SU-DHL-6 (cell line): Measurements from ENCODE around the gene IL1R2.

Experiments
- EZH2phosphoT487 ChIP-seq: fragments of 200-600 bp; sonication (generic), shearing (Covaris generic); conservative IDR thresholded peaks from 2 replicates; pipeline ENCODE4 v1.6.1; 2018; ENCODE audit warnings: mild to moderate bottlenecking, antibody characterized with exemption, low read length, moderate library complexity, mixed read lengths
- TF ChIP-seq, protein P1 (sequence below): fragments of 200-600 bp; sonication (generic); IDR thresholded peaks from one replicate; pipeline ENCODE4 v1.5.1; 2017; ENCODE audit warnings: antibody characterized with exemption, mild to moderate bottlenecking, low read length, moderate library complexity; ENCODE audit not compliant: insufficient read depth, poor library complexity, severe bottlenecking

DNA sequence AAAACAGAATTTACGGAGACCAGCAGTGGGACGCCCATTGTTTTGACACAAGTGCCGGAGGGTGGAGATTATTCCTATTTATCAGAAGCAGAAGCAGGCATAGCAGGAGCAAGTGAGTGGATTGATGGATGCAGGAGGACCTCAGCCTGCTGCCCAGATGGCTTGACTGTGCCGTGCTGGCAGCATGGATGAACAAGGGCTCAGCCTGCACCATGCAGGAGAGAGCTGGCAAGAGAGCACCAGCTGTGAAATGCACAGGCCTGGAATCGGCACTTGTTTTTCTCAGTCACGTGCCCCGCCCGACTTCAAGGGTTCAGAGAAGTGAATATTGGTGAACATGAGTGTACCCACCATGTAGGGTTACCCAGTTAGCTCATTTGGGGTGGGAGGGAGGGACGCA, 4.0 kb downstream of the IL1R2 start:
- TF ChIP-seq, protein P1, sequence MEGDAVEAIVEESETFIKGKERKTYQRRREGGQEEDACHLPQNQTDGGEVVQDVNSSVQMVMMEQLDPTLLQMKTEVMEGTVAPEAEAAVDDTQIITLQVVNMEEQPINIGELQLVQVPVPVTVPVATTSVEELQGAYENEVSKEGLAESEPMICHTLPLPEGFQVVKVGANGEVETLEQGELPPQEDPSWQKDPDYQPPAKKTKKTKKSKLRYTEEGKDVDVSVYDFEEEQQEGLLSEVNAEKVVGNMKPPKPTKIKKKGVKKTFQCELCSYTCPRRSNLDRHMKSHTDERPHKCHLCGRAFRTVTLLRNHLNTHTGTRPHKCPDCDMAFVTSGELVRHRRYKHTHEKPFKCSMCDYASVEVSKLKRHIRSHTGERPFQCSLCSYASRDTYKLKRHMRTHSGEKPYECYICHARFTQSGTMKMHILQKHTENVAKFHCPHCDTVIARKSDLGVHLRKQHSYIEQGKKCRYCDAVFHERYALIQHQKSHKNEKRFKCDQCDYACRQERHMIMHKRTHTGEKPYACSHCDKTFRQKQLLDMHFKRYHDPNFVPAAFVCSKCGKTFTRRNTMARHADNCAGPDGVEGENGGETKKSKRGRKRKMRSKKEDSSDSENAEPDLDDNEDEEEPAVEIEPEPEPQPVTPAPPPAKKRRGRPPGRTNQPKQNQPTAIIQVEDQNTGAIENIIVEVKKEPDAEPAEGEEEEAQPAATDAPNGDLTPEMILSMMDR = no peak
- no peak for TF ChIP-seq EZH2phosphoT487
